H1 (cell line): ENCODE measurements around the gene PHKG2. TPM values are rescaled to one million over a fixed set of nuclear protein-coding genes. Genes with fewer than 3 reads are reported as not detected.

Experiments used
- CTCF ChIA-PET: fragments of 300-600 bp; sonication (Branson Sonifier 250); formaldehyde crosslinking; loops from one replicate; lab custom pipeline; 2021; ENCODE audit not compliant: partially characterized antibody; lab: Charles Lee
- POLR2A ChIA-PET: fragments of 300-600 bp; sonication (Branson Sonifier 250); formaldehyde crosslinking; loops from one replicate; lab custom pipeline; 2021; ENCODE audit warnings: inconsistent platforms; ENCODE audit not compliant: partially characterized antibody; lab: Charles Lee
- DNase-seq, 2 experiments: peaks; one replicate each; pipeline versions ENCODE4 v3.0.0 to v3.0.0-alpha.2; 2010 to 2022; ENCODE audit warnings: low spot score in 2 of 2, low read depth in 1 of 2, mixed read lengths in 1 of 2
- FAIRE-seq: peaks from 2 replicates; lab custom pipeline; 2011; peaks lifted over from hg19 to GRCh38; lab: Jason Lieb, UNC
- H2AFZ ChIP-seq: 2 replicates; pipeline ENCODE4 v1.8.1; 2012; ENCODE audit warnings: low read length, inconsistent platforms
- H2AK5ac ChIP-seq: 2 replicates; pipeline ENCODE4 v1.6.1; 2013; ENCODE audit warnings: low read depth, low read length
- H2BK120ac ChIP-seq: replicated peaks from 2 replicates; pipeline ENCODE3; 2013; ENCODE audit warnings: low read depth, low read length, inconsistent platforms
- H2BK12ac ChIP-seq: 2 replicates; pipeline ENCODE4 v1.6.1; 2013; ENCODE audit warnings: low read depth, low read length
- H2BK15ac ChIP-seq: 2 replicates; pipeline ENCODE4 v1.6.1; 2013; ENCODE audit warnings: low read length
- H2BK20ac ChIP-seq: 2 replicates; pipeline ENCODE4 v1.6.1; 2013; ENCODE audit warnings: low read length
- H2BK5ac ChIP-seq: 2 replicates; pipeline ENCODE4 v1.6.1; 2013; ENCODE audit warnings: low read depth, low read length
- H3K14ac ChIP-seq: 2 replicates; pipeline ENCODE4 v1.6.1; 2013; ENCODE audit warnings: inconsistent platforms; ENCODE audit not compliant: insufficient read length
- H3K18ac ChIP-seq: 2 replicates; pipeline ENCODE4 v1.6.1; 2013; ENCODE audit warnings: low read length; ENCODE audit errors: extremely low read depth
- H3K23ac ChIP-seq: 2 replicates; pipeline ENCODE4 v1.6.1; 2013; ENCODE audit warnings: inconsistent platforms; ENCODE audit not compliant: insufficient read length
- H3K23me2 ChIP-seq: 2 replicates; pipeline ENCODE4 v1.6.1; 2013; ENCODE audit warnings: low read depth, low read length
- H3K27ac ChIP-seq: 2 replicates; pipeline ENCODE4 v1.6.1; 2011; ENCODE audit warnings: low read depth, low read length, inconsistent platforms
- H3K27me3 ChIP-seq, 4 experiments: replicated peaks in 1 of 4; 1 replicate in 1 of 4; 2 replicates in 3 of 4; pipeline versions ENCODE4 v1.6.1 to v1.8.1; 2011 to 2013; ENCODE audit warnings: low read length in 3 of 4, mild to moderate bottlenecking in 3 of 4, inconsistent platforms in 2 of 4, mixed read lengths in 2 of 4, moderate library complexity in 1 of 4; ENCODE audit not compliant: control insufficient read depth in 3 of 4, insufficient read depth in 3 of 4; ENCODE audit errors: extremely low read depth in 1 of 4
- H3K36me3 ChIP-seq, 4 experiments: 2 replicates each; pipeline versions ENCODE4 v1.6.1 to v1.8.1; 2011 to 2013; ENCODE audit warnings: mild to moderate bottlenecking in 4 of 4, low read length in 3 of 4, moderate library complexity in 2 of 4, control low read depth in 1 of 4, inconsistent platforms in 1 of 4; ENCODE audit not compliant: insufficient read depth in 4 of 4, control insufficient read depth in 2 of 4
- H3K4ac ChIP-seq: replicated peaks from 2 replicates; pipeline ENCODE3; 2013; ENCODE audit warnings: low read length, low read depth, mixed read lengths, inconsistent platforms; ENCODE audit not compliant: insufficient read length
- H3K4me1 ChIP-seq, 4 experiments: replicated peaks in 1 of 4; 1 replicate in 1 of 4; 2 replicates in 3 of 4; pipeline versions ENCODE4 v1.6.1 to v1.8.1; 2011 to 2013; ENCODE audit warnings: low read length in 3 of 4, inconsistent platforms in 2 of 4, mixed read lengths in 1 of 4; ENCODE audit not compliant: insufficient read depth in 4 of 4, control insufficient read depth in 3 of 4
- H3K4me2 ChIP-seq, 2 experiments: 2 replicates each; pipeline versions ENCODE4 v1.6.1 to v1.8.1; 2011 to 2013; ENCODE audit warnings: low read depth in 2 of 2, low read length in 2 of 2, control low read depth in 1 of 2, inconsistent platforms in 1 of 2, mild to moderate bottlenecking in 1 of 2; ENCODE audit not compliant: insufficient read depth in 1 of 2
- H3K4me3 ChIP-seq, 4 experiments: fragments of 200-600, 300-600 bp in 1 of 4; sonication (generic), shearing (Covaris generic), sonication (Bioruptor Twin) in 1 of 4; 2 replicates each; pipeline versions ENCODE4 v1.5.1 to v1.8.1; 2011 to 2016; ENCODE audit warnings: low read length in 4 of 4, low read depth in 3 of 4, control low read depth in 2 of 4, inconsistent platforms in 2 of 4, mild to moderate bottlenecking in 2 of 4, mixed read lengths in 1 of 4, moderate library complexity in 1 of 4; ENCODE audit not compliant: insufficient read depth in 2 of 4; ENCODE audit errors: extremely low read depth in 1 of 4
- H3K56ac ChIP-seq: replicated peaks from 2 replicates; pipeline ENCODE3; 2013; ENCODE audit warnings: low read depth, mild to moderate bottlenecking, mixed read lengths, low read length, inconsistent platforms; ENCODE audit not compliant: insufficient read length
- H3K79me1 ChIP-seq: 2 replicates; pipeline ENCODE4 v1.6.1; 2013; ENCODE audit warnings: low read depth, low read length, control low read depth
- H3K79me2 ChIP-seq, 2 experiments: 2 replicates each; pipeline versions ENCODE4 v1.6.1 to v1.8.1; 2012 to 2013; ENCODE audit warnings: low read length in 2 of 2, mild to moderate bottlenecking in 2 of 2, inconsistent platforms in 1 of 2; ENCODE audit not compliant: insufficient read depth in 2 of 2, control insufficient read depth in 1 of 2
- H3K9ac ChIP-seq, 4 experiments: replicated peaks in 1 of 4; 1 replicate in 1 of 4; 2 replicates in 3 of 4; pipeline versions ENCODE4 v1.6.1 to v1.8.1; 2011 to 2013; ENCODE audit warnings: low read depth in 3 of 4, low read length in 3 of 4, control low read depth in 2 of 4, mild to moderate bottlenecking in 2 of 4, moderate library complexity in 2 of 4, inconsistent platforms in 1 of 4; ENCODE audit errors: extremely low read depth in 1 of 4
- H3K9me3 ChIP-seq, 2 experiments: 2 replicates each; pipeline versions ENCODE4 v1.6.1 to v1.8.1; 2012 to 2013; ENCODE audit warnings: mild to moderate bottlenecking in 2 of 2, moderate library complexity in 2 of 2, control low read depth in 1 of 2, inconsistent platforms in 1 of 2, low read depth in 1 of 2, low read length in 1 of 2, mixed read lengths in 1 of 2; ENCODE audit not compliant: insufficient read depth in 2 of 2
- H4K20me1 ChIP-seq, 2 experiments: replicated peaks in 1 of 2; 2 replicates each; pipeline versions ENCODE3 to v1.8.1; 2011 to 2013; ENCODE audit warnings: inconsistent platforms in 2 of 2, low read length in 2 of 2, mild to moderate bottlenecking in 1 of 2; ENCODE audit not compliant: insufficient read depth in 2 of 2, control insufficient read depth in 1 of 2
- H4K5ac ChIP-seq: 2 replicates; pipeline ENCODE4 v1.6.1; 2013; ENCODE audit warnings: low read length, low read depth, mixed read lengths, inconsistent platforms; ENCODE audit not compliant: insufficient read length
- H4K8ac ChIP-seq: 2 replicates; pipeline ENCODE4 v1.8.0; 2013; ENCODE audit warnings: mild to moderate bottlenecking, moderate library complexity, low read length, inconsistent platforms; ENCODE audit not compliant: insufficient read depth; ENCODE audit errors: extremely low read depth
- H4K91ac ChIP-seq: replicated peaks from 2 replicates; pipeline ENCODE3; 2013; ENCODE audit warnings: low read length, mixed read lengths, inconsistent platforms; ENCODE audit not compliant: insufficient read length
- BACH1 ChIP-seq: IDR thresholded peaks from 2 replicates; pipeline ENCODE4 v1.6.1; 2012; ENCODE audit warnings: low read length, improper control_type of control experiment
- BCL11A ChIP-seq, 2 experiments: IDR thresholded peaks; one replicate each; pipeline ENCODE4 v1.6.1; 2011; ENCODE audit warnings: low read depth in 2 of 2, low read length in 2 of 2, mild to moderate bottlenecking in 2 of 2
- JUND ChIP-seq: IDR thresholded peaks from 2 replicates; pipeline ENCODE4 v1.6.1; 2011; ENCODE audit warnings: mild to moderate bottlenecking, improper control_type of control experiment, low read length
- WGBS, 2 experiments: shearing (Covaris generic) in 1 of 2; methylation state at CpG; one replicate each; pipeline versions ENCODE4 v1.1.6 to v1.1.7; 2013 to 2015; ENCODE audit warnings: low lambda C conversion rate in 2 of 2, mixed read lengths in 2 of 2, inconsistent platforms in 1 of 2, low coverage in 1 of 2, missing lambda C conversion rate in 1 of 2; ENCODE audit not compliant: insufficient replicate concordance in 2 of 2, insufficient coverage in 1 of 2, insufficient read length in 1 of 2; ENCODE audit errors: extremely low coverage in 1 of 2, missing lambda C conversion rate in 1 of 2; 5-methylcytosine and 5-hydroxymethylcytosine counted together
- polyA plus RNA-seq, 7 experiments: library from polyadenylated mRNA; depleted of rRNA in 3 of 7; stranded (reverse) in 5 of 7; unstranded in 2 of 7; fragments of >200 nt in 5 of 7; fragments of 200-250 nt in 2 of 7; gene quantifications; 1 replicate in 5 of 7; 2 replicates in 1 of 7; 4 replicates in 1 of 7; pipeline versions ENCODE4 v1.2.1 to v1.2.3, GENCODE V29; 2011 to 2013; ENCODE audit warnings: missing spikeins in 2 of 7, mixed read lengths in 2 of 7
- total RNA-seq: library from RNA; stranded (reverse); fragmentation: NEBNext Ultra II Directional; extraction: Animal tissue kit (Norgen Biotek cat#: 25700); gene quantifications from 2 replicates; pipeline ENCODE4 v1.2.1, GENCODE V29; 2021

PHKG2 gene
- total and polyA plus RNA-seq, 2 of the 8 experiments (the other 6 are each of a cell fraction or from before 2014, with no cell fraction given), result 36.0 to 53.4 TPM

DNA sequence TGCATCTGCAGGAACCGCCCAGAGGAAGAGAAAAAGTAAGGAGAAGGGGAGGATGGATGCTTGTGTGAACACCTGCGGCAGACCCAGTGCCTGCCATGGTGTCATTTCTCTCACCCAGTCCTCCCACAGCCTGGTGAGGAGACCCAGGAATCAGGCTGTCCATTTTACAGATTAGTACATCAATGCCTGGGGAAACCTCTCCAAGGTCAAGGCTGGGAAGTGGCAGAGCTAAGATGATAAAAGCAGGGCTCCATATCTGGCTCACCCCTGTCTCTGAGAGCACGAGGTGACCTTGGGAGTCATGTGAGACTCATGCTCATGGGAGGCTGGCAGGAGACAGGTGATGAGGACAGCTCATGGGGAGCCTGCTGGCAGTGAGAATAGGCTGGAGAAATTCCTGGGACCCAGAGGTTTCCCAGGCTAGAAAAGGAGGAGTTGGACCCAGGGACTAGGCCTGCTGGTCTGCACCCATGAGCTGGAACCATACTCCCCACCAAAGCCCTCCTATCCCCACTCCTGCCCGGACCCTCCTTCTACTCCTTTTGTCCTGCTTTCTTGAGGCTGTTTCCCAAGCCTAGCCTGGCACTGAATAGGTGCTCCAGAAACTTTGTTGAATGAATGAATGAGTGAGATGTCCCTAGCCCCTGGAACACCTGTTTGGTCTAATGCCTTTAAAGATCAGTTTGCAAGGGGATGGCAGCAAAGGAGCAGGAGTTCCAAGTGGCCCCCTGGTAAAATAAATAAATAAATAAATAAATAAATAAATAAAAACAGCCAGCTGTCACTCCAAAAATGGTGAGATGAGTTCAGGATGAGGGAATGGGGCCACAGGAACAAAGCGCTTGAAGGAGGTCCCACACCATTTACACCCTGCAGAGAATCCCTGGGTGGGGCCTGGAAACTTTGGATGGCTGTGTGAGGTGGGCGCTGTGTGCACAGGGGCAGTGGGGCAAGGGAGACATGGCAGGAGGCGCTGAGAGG lies 37.2 kb downstream of the PHKG2 start:
- Histone ChIP-seq H3K18ac (no peak overlapping the region), H3K4me2 (peak overlapping the region; percentile 91 to 94), H3K23me2 (peaks cover 9% of the 10 kb centered on the region; the same call in 1 of the 2 replicates), H3K4me3 (peak overlapping the region; percentile 70 to 99 (median 84); a peak in 6 of 8 replicates), H3K4ac (no peak overlapping the region), H3K14ac (no peak overlapping the region), H2AFZ (no peak overlapping the region), H4K5ac (no peak overlapping the region), H3K79me2 (peaks cover 0 to 17% of the 10 kb centered on the region in 2 experiments; a peak in 2 of 4 replicates), H4K20me1 (no peaks in the 10 kb centered on the region), H2BK15ac (no peak overlapping the region), H2BK120ac (no peak overlapping the region), H3K36me3 (peaks cover 11 to 25% (median 17%) of the 10 kb centered on the region in 4 experiments; a peak in 6 of 8 replicates), H3K27ac (no peak overlapping the region), H3K23ac (no peak overlapping the region), H2BK20ac (no peak overlapping the region), H2BK12ac (peak overlapping the region; percentile 23; the same call in 1 of the 2 replicates), H3K56ac (no peak overlapping the region), H3K4me1 (peaks cover 0 to 8% (median 0%) of the 10 kb centered on the region in 4 experiments; a peak in 2 of 7 replicates), H2BK5ac (no peak overlapping the region), H3K9ac (peak overlapping the region in 1 of 4 experiments; percentile 79; a peak in 1 of 7 replicates), H3K27me3 (no peaks in the 10 kb centered on the region; a peak in 1 of 7 replicates), H4K91ac (no peak overlapping the region), H2AK5ac (no peak overlapping the region), H3K9me3 (no peaks in the 10 kb centered on the region), H4K8ac (no peak overlapping the region), H3K79me1 (peaks cover 9% of the 10 kb centered on the region)
- ChIA-PET POLR2A (interaction anchor here (0.5 to 1.6 kb wide), 11 partner anchors 9 to 90 kb away, joined by 3 to 6 read pairs (median 3); no protein-coding TSS in a partner anchor), CTCF (interaction anchor here (0.8 to 1.9 kb wide), 6 partner anchors 8 to 149 kb away, joined by 3 to 6 read pairs (median 3); no protein-coding TSS in a partner anchor)
- DNase-seq, result no peak
- 88% methylated on average over 7 of the region's 7 CpGs; no CpG with 5 or more reads in 1 of the 2 experiments for WGBS, 2 experiments
- no peak for FAIRE-seq
- no peak for TF ChIP-seq BCL11A (IDR thresholded peaks at IDR 0.05; ENCODE audit: low read depth in 2 of 2, low read length in 2 of 2)
- no peak for TF ChIP-seq BACH1
- no peak for TF ChIP-seq JUND
